Activated B cell treated with CpG ODN at 0.5 μM for 24 hours (primary cell): ENCODE measurements around the gene CUX1. TPM values are rescaled to one million over a fixed set of nuclear protein-coding genes. Genes with fewer than 3 reads are reported as not detected.
"Not testable (repeated sequence)": the region's sequence is repeated elsewhere in the genome, so short reads cannot be mapped to it uniquely, and the experiment has no call there.

Experiments used
- ATAC-seq: fragments of 200-7000 bp; cut with Tn5 transposase; one replicate; pipeline ENCODE4 v1.10.0; 2021; ENCODE audit warnings: low read depth, mild to moderate bottlenecking, moderate library complexity
- CTCF ChIA-PET: fragments of 350-600 bp; sonication (Branson Sonifier 250); formaldehyde crosslinking; loops from one replicate; lab custom pipeline; 2021; ENCODE audit warnings: antibody characterized with exemption; lab: Charles Lee
- POLR2A ChIA-PET: fragments of 350-600 bp; sonication (Branson Sonifier 250); formaldehyde crosslinking; loops from one replicate; lab custom pipeline; 2021; ENCODE audit warnings: antibody characterized with exemption; lab: Charles Lee
- DNase-seq: peaks from one replicate; pipeline ENCODE4 v3.0.0; 2022
- H3K27ac Mint-ChIP-seq: one replicate; pipeline ENCODE4 v1.8.0; 2020; ENCODE audit warnings: mixed read lengths
- H3K27me3 Mint-ChIP-seq: one replicate; pipeline ENCODE4 v1.8.0; 2021; ENCODE audit warnings: mixed read lengths
- H3K36me3 Mint-ChIP-seq: one replicate; pipeline ENCODE4 v1.8.0; 2021; ENCODE audit warnings: low read depth, mixed read lengths
- H3K4me1 Mint-ChIP-seq: one replicate; pipeline ENCODE4 v1.8.0; 2021; ENCODE audit warnings: mixed read lengths
- H3K4me3 Mint-ChIP-seq: one replicate; pipeline ENCODE4 v1.8.0; 2020; ENCODE audit warnings: mild to moderate bottlenecking, mixed read lengths
- H3K9me3 Mint-ChIP-seq: one replicate; pipeline ENCODE4 v1.8.0; 2020; ENCODE audit warnings: mixed read lengths
- CTCF ChIP-seq: fragments of 200-600 bp; IDR thresholded peaks from one replicate; pipeline ENCODE4 v1.8.0; 2022; ENCODE audit warnings: antibody characterized with exemption, mild to moderate bottlenecking
- intact Hi-C: fragments of 100-400 bp; cut with micrococcal nuclease; formaldehyde crosslinking; loops from one replicate; pipeline ENCODE4 v1.15.1; 2024
- total RNA-seq: library from RNA; stranded (reverse); gene quantifications from 2 replicates; pipeline ENCODE4 v1.2.3, GENCODE V29; 2022

Gene CUX1
- total RNA-seq, 1 donor from 2014 or later: 61.7 TPM

GRCh38 chr7:101882595-101883564, 65.5 kb downstream of the CUX1 start:
- ChIA-PET POLR2A (no interaction called here), CTCF (no interaction called here)
- TF ChIP-seq CTCF: no peak
- Mint-ChIP-seq H3K27me3 (no peaks in the 10 kb centered on the region), H3K36me3 (no peaks in the 10 kb centered on the region), H3K9me3 (no peaks in the 10 kb centered on the region), H3K27ac (no peak overlapping the region), H3K4me1 (peaks cover 61% of the 10 kb centered on the region), H3K4me3 (no peak overlapping the region)
- intact Hi-C loops: loop anchor here (10.0 kb wide), 1 partner anchor 112 kb away; no protein-coding TSS in a partner anchor
- no peak for DNase-seq
- ATAC-seq: no peak

GRCh38 chr7:101884671-101885596, 67.5 kb downstream of the CUX1 start:
- ChIA-PET CTCF (no interaction called here), POLR2A (interaction anchor here (1.5 kb wide), 1 partner anchor 28 kb away, joined by 6 read pairs; no protein-coding TSS in a partner anchor)
- TF ChIP-seq CTCF: no peak
- DNase-seq (no peak), ATAC-seq (peak; percentile 69)
- Mint-ChIP-seq H3K4me1 (peaks cover 65% of the 10 kb centered on the region), H3K27ac (peak overlapping the region; percentile 25), H3K4me3 (peak overlapping the region; percentile 48), H3K36me3 (no peaks in the 10 kb centered on the region), H3K27me3 (no peaks in the 10 kb centered on the region), H3K9me3 (no peaks in the 10 kb centered on the region)
- intact Hi-C loops: loop anchor here (10.0 kb wide), 1 partner anchor 110 kb away; no protein-coding TSS in a partner anchor

- intact Hi-C loops: loop anchor here (10.0 kb wide), 1 partner anchor 109 kb away; no protein-coding TSS in a partner anchor
- Mint-ChIP-seq H3K4me1 (peaks cover 59% of the 10 kb centered on the region), H3K27me3 (no peaks in the 10 kb centered on the region), H3K9me3 (no peaks in the 10 kb centered on the region), H3K27ac (no peak overlapping the region), H3K36me3 (no peaks in the 10 kb centered on the region), H3K4me3 (peak overlapping the region; percentile 7)
- DNase-seq (no peak), ATAC-seq (no peak)
- ChIA-PET POLR2A (interaction anchor here (1.5 kb wide), 1 partner anchor 29 kb away, joined by 6 read pairs; no protein-coding TSS in a partner anchor), CTCF (no interaction called here)
- no peak for TF ChIP-seq CTCF
Observed at GRCh38 chr7:101885597-101885955, 68.2 kb downstream of the CUX1 start.

GRCh38 chr7:101887352-101887751, 69.9 kb downstream of the CUX1 start:
- ATAC-seq, DNase-seq, H3K9me3 Mint-ChIP-seq, H3K27ac Mint-ChIP-seq, CTCF ChIA-PET, H3K4me3 Mint-ChIP-seq, H3K36me3 Mint-ChIP-seq, H3K27me3 Mint-ChIP-seq: not testable (repeated sequence)
- H3K4me1 Mint-ChIP-seq: peaks cover 53% of the 10 kb centered on the region
- POLR2A ChIA-PET: interaction anchor here (0.6 to 0.8 kb wide), 3 partner anchors 14 to 538 kb away, joined by 5 to 6 read pairs (median 6); no protein-coding TSS in a partner anchor
- intact Hi-C loops: loop anchor here (10.0 kb wide), 1 partner anchor 107 kb away; no protein-coding TSS in a partner anchor

GRCh38 chr7:101888564-101888963, 71.1 kb downstream of the CUX1 start:
- peaks cover 50% of the 10 kb centered on the region for H3K4me1 Mint-ChIP-seq
- POLR2A ChIA-PET: interaction anchor here (0.8 kb wide), 1 partner anchor 537 kb away, joined by 5 read pairs; no protein-coding TSS in a partner anchor
- H3K36me3 Mint-ChIP-seq, H3K9me3 Mint-ChIP-seq, H3K4me3 Mint-ChIP-seq, CTCF ChIA-PET, H3K27ac Mint-ChIP-seq, ATAC-seq, H3K27me3 Mint-ChIP-seq, DNase-seq: not testable (repeated sequence)
- intact Hi-C loops: loop anchor here (10.0 kb wide), 1 partner anchor 106 kb away; no protein-coding TSS in a partner anchor
